CD4-positive, alpha-beta T cell treated with Interleukin-10 for 1 hour (primary cell): ENCODE results near the gene APBB2.

Source experiments
- DNase-seq: peaks from one replicate; pipeline ENCODE4 v3.0.0-alpha.2; 2020

APBB2 gene

DNA sequence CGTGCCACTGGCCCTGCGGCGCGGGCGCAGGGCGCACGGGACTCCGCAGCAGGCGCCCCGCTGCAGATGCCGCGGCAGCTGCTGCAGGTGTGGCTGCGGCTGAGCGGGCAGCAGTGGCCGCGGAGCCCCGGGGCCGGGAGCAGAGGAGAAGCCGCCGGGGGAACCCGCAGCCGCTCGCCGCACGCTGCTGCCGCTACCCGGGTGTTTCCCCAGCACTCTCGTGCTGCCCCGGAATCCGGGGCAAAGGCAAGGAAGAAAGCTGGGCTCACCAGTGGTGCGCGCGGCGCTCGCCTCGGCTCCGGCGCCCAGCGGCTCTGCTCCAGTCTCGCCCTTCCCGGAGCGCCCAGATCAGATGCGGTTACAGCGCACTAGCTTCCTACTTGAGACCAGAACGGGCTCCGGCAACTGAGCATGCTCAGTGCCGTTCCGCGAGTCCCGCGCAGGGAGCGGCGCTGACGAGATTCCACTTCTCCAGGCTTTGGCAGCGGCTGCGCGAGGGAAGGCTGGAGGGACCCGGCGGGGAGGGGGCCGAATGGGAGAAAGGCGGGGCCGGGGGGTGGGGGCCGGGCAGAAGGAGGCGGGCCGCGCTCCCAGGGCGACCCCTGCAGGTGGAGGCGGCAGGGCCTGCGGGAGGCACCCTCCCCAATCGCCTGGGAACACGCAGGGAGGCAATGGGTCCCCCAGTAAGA, at the start of gene APBB2:
Gene APBB2, minus strand, starts transcription at position 407 of the 689 bp plus-strand sequence. CDS start 181,288 bp downstream, outside the sequence.
- peak; percentile 29 for DNase-seq

GRCh38 chr4:41262198-41262597, 47.9 kb upstream of the APBB2 start:
- no peak for DNase-seq

DNA sequence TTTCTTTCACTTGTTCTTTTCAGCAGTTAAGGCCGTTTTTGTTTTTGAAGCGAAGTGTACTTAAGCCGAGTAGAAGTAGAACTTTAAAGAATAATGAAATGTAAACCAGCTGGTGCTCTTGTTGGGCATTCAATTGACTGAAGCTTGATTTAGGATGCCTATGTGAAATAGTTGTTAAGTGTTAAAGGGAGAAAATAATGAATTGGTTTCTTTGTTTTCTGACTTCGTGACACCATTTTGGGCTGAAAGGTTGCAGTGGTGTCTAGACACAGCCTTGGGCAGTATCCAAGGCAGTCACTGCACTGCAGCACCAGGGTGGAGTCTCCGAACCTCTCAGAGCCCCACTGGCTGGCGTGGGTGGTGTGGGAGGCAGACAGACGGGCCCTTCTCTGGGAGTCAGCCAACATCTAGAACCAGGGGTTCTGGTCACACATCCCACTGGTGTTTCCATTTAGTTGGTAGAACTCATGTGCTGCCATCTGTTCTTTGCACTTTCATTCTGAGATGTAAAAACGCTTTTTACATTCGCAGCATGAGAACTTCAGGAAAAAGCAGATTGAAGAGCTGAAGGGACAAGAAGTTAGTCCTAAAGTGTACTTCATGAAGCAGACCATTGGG, 45.9 kb upstream of the APBB2 start:
- no peak for DNase-seq

DNA sequence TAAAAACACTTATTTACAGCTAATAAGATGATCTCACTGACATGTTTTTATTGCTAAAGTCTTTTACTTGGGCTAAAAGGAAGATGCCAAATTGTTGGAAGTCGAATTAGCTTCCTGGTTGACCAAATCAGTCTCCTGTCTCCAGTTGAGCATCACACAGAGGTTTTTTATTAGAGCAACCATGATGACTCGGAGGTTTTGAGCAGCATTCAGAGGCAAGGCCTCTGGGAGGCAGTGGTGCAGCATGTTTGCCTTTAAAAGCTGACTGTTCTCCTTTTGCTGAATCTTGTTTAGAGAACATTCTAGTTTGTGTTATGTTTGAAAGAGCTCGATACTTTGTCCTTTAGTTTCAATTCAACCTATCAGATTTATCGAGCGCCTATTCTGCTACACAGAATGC, 44.4 kb upstream of the APBB2 start:
- no peak for DNase-seq

- no peak for DNase-seq
Observed at GRCh38 chr4:41257906-41258305, 43.6 kb upstream of the APBB2 start.

DNA sequence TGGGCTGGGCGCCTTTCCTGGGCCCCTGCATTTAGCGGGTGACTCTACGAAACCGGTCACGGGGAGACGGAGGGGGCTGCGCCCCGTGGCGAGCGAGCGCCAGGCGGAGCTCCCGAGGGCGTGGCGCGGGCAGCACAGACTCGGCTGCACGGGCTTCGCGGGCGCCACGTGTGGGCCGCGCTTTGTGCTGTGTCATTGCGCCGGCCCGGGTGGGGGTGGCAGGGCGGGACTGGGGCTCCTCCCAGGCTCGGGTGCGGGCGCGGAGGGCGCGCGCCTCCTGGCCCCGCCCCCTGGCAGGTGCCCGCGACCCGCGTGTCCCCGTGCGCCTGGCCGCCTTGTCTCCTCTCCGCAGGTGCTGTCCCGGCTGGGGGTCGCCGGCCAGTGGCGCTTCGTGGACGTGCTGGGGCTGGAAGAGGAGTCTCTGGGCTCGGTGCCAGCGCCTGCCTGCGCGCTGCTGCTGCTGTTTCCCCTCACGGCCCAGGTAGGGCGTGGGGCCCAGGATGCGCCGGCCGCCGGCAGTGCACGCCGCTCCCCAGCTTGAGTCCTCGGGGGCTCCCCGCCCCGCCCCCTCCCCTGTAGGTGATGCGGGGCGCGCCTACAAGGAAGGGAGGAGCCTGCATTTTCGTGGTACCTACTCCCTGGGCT, 43.0 kb upstream of the APBB2 start:
- no peak for DNase-seq

DNA sequence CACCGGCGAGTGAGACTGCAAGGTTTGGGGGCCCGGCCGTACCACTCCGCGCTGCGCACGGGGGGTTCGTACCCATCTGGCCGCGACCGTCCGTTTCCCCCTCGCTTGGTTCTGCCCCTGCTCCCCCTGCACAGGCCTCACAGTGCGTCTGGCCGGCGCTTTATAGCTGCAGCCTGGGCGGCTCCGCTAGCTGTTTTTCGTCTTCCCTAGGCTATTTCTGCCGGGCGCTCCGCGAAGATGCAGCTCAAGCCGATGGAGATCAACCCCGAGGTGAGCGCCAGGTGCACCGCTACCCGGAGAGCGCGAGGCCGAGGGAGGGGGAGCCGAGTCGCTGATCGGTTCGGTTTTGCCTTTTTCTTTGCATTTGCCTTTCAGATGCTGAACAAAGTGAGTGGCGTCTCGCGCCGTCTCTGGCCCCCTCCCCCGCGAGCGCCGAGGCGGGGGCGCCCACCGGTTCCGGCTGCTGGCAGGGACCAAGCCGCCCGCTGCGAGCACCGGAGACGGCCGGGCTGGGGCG, 42.5 kb upstream of the APBB2 start, which contains the start of gene UCHL1:
Gene UCHL1, plus strand, starts transcription at position 189 of the 517 bp plus-strand sequence. Its CDS starts 49 bp downstream, at position 238.
- DNase-seq, result no peak

DNA sequence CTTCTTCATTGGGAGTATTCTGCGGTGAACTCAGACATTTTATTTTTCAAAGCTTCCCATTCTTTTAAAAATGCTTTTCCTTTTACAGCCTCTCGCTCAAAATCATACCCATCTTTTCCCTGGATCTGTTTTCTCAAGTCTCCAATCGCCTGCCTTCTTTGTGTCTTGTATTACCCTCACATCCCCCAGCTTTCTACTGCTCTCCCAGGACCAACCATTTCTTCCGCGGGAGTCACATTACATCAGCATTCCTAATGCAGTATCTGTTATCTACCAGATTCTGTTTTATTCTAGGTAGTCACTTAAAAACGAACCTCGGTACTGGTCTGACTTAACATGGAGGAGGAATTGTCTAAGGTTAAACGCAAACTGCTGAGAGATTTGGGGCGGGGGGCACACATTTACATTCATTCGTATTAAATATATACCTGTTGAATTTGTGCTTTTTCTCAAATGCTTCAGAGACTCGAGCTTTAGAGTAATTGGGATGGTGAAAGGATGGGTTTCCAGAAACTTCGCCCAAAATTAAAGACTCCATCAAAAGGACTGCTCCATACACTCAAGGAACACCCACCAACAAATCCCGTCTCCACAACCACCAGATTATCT, 41.9 kb upstream of the APBB2 start:
- no peak for DNase-seq

DNA sequence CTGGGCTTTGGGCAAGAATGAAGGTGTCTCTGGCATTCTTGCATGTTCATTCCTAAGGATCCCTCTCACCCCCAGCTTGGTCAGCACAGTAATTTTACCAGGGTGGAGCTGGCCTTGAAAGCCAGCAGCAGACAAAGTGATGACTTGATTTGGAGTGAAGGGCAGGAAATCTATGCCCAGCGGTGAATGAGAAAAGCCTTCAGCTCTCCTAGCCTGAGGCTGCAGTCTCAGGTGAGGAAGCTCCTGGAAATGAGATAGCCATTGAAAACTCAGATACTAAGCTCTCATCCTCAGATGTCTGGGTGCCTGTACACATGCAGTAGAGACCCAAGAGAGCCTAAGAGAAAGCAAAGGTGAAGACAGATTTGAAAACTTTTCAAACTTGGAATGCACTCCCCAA, 31.6 kb upstream of the APBB2 start:
- DNase-seq, result no peak

DNA sequence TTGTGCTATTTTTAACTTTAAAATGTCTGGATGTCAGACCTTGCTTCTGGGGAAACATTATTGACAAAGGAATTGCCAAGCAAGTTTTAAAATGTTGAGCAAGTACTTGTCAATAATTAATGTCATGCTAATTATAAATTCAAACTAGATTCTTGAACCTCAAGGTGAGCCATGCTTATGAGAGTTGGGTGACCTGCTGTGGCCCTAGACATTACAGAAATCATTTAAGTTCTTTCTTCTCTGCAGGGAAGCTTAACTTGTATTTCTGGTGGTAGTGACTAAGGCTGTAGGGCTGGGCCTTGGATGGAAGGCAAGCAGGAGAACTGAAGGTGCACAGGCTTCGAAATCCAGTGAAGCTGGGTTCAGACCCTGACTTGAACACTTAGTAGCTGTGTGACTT, 27.6 kb upstream of the APBB2 start:
- DNase-seq, result no peak

DNA sequence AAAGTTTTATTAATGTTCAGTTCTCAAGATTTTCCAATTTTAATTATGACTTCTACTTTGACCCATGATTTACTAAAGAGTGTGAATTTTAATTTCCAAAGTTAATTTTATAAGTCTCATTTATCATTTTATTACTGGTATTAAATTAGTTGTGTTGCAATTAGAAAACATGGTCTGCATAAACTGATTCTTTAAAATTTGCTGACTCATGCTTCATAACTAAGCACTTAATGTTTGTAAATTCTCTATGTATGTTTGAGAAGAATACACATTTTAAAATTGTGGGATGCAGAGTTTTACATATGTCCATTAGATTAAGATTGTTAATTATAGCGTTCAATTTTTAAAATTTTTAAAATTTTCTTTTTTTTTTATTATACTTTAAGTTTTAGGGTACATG, 22.2 kb upstream of the APBB2 start:
- no peak for DNase-seq

GRCh38 chr4:41236032-41236431, 21.7 kb upstream of the APBB2 start:
- no peak for DNase-seq

DNA sequence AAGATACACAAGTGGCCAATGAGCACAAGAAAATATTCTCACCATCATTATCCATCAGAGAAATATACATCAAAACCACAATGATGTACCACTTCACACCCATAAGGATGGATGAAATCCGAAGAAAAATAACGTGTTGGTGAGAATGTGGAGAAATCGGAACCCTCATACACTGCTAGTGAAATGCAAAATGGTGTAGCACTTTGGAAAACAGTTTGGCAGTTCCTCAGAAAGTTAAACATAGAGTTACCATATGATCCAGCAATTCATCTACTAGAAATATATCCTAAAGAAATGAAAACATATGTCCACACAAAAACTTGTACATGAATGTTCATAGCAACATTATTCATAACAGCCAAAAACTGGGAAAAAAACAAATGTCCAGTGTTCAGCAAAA, 18.5 kb upstream of the APBB2 start:
- DNase-seq, result no peak

- no peak for DNase-seq
Observed at GRCh38 chr4:41232406-41232805, 18.1 kb upstream of the APBB2 start.

DNA sequence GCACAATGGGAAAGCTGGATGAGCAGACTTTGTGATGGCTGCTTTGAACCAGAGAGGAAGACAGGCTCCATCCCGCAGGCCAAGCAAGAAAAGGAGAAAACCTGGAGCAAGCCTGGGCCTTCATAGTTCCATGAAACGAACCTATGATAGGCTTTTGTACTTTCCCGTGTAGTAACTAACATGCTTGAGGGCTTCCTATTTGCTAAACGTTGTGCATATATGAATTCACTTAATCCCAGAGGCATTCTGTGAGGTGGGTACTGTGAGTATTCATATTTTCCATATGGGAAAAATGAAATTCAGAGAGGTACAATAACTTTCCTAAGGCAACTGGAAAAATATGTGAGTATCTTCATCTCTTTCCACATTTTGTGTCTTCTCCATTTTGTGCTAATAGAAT, 13.6 kb upstream of the APBB2 start:
- DNase-seq, result no peak

DNA sequence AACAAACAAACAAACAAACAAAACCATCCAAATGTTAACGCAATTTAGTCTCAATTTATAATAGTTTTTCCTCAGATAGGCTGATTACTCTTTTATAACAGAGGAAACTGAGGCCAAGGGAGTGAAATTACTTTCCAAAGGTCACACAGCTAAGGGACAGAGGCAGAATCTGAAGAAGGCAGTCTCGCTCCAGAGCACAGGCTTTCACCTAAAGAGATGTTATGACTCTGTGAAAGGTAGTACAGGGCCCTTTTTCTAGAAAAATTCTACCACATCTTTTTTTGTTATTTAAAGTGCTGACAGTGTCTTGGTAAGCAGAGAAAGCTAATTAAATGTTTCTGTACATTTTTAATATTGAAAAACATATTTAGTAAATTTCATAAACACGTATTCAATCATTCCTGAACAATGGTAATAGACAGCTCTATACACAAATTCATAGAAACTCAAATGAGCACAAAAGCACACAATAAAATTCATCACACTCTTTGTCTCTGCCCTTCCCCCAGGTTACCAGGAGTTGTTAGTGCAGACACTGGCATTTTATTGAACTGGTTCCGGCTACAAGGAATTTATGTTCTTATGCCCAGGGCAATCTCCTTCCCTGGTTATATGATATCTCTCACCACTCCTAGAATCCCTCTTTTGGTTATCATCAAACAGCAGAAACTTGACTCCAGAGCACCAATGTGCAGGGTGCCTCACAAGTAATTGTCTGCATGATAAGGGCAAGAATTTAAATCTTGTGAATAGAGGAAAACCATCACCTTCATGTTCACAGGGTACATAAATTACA, 7.7 kb upstream of the APBB2 start:
- DNase-seq, result no peak

GRCh38 chr4:41219421-41219950, 5.1 kb upstream of the APBB2 start:
- no peak for DNase-seq

DNA sequence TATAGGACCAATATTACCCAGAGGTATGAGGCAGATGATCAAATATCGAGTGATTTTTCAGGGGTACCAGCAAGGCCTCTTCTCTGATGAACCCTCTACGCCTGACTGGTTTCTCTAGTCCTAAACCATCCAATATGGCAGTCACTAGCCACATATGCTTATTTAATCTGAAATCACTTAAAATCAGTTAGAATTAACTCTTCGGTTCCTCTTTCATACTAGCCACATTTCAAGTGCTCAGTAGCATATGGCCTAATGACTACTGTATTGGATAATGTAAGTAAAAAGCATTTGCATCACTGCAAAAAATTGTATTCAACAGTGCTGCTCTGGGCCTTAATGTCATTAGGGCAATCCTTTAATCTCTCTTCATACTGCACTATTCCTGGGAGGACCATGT, 4.4 kb upstream of the APBB2 start:
- no peak for DNase-seq

DNA sequence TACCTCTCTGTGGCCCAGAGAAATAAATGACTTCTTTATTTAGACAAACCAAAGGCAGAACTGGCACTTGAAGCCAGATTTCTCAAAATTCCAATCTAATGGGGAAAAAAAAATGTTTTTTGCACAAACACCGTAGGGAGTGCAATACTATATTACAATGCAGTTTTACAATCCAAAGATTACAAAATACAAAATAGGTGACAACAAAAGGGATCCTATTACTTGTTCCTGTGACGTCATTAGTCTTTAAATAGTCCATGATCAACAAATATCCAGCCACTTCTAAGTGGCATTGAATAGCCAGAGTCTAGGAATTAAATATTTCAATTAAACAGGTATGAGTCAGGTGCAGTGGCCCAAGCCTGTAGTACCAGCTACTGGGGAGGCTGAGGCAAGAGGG, 3.0 kb upstream of the APBB2 start:
- no peak for DNase-seq

GRCh38 chr4:41217020-41217333, 2.6 kb upstream of the APBB2 start:
- DNase-seq, result no peak

DNA sequence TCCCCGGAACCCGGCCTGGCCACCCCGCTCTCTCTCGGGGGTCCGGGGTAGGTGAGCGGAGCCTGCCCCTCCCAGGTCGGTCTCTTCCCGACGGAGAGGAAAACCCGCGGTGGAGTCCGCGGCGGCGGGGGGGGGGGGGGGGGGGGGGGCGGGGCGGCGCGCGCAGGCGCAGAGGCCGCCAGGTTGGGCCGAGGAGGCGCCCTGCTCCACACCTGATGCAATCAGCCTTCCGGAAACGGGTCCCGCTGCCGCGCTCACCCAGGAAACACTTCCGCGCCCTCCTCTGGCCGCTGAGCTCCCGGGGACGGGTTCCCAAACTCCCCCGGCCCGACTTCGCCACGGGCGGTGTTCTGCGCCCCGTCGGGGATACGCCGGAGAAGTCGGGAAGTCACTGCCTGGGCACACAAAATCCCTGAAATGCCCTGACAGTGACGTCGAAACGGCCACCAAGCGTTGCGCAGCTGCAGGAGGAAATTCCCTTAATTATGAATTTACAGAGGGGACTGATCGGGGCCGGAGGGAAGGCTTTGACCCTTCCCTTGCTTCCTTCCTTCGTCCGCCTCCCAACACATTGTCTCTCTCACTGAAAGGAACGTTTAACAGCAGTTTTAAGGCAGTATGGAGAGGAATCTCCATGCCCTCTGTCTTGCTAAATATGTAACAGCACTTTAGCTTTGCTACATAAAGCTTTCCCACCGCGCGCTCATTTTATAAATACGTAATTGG, 2.1 kb upstream of the APBB2 start:
- DNase-seq, result peak; percentile 25

- no peak for DNase-seq
Observed at GRCh38 chr4:41215969-41216293, 1.6 kb upstream of the APBB2 start.
